GM12878 (cell line): ENCODE measurements around the gene CXCL13. TPM values are rescaled to one million over a fixed set of nuclear protein-coding genes. Genes with fewer than 3 reads are reported as not detected.

Experiments used
- ATAC-seq: fragments of 200-7000 bp; cut with Tn5 transposase; 3 replicates; pipeline ENCODE4 v1.9.1; 2020; ENCODE audit warnings: mild to moderate bottlenecking, moderate library complexity
- BruUV-seq: library from RNA; stranded (reverse); fragments of 400-500 nt; replicated peaks from 2 replicates; lab custom pipeline; 2021; lab: Mats Ljungman, UMichigan
- CTCF ChIA-PET: fragments of 300-600 bp; sonication (Branson Sonifier 250); formaldehyde crosslinking; extraction: SDS; loops from one replicate; lab custom pipeline; 2021; ENCODE audit warnings: inconsistent platforms; lab: Yijun Ruan, JAX
- POLR2A ChIA-PET: fragments of 350-600 bp; formaldehyde crosslinking; extraction: SDS; loops from one replicate; lab custom pipeline; 2021; ENCODE audit warnings: inconsistent platforms; lab: Charles Lee
- RAD21 ChIA-PET: fragments of 300-600 bp; sonication (Branson Sonifier 250); formaldehyde crosslinking; loops from one replicate; lab custom pipeline; 2023; ENCODE audit warnings: antibody characterized with exemption; ENCODE audit not compliant: unreplicated experiment; lab: Charles Lee
- SMC1A ChIA-PET: fragments of 300-600 bp; sonication (Branson Sonifier 250); formaldehyde crosslinking; loops from one replicate; lab custom pipeline; 2023; ENCODE audit not compliant: unreplicated experiment, uncharacterized antibody; lab: Charles Lee
- DNase-seq: peaks from one replicate; pipeline ENCODE4 v3.0.0-alpha.2; 2011; ENCODE audit warnings: low read depth, low spot score
- FAIRE-seq: peaks from 3 replicates; lab custom pipeline; 2011; peaks lifted over from hg19 to GRCh38; lab: Jason Lieb, UNC
- H2AFZ ChIP-seq: 2 replicates; pipeline ENCODE4 v1.6.0; 2011; ENCODE audit warnings: low read depth, low read length, control low read depth; ENCODE audit not compliant: control insufficient read depth
- H3K27ac ChIP-seq: 2 replicates; pipeline ENCODE4 v1.5.1; 2011; ENCODE audit warnings: control low read depth; ENCODE audit not compliant: control insufficient read depth, insufficient read depth
- H3K27me3 ChIP-seq, 2 experiments: replicated peaks in 1 of 2; 2 replicates each; pipeline versions ENCODE4 v1.6.0 to v1.6.1; 2011; ENCODE audit warnings: low read length in 1 of 2; ENCODE audit not compliant: control insufficient read depth in 2 of 2, insufficient read depth in 2 of 2
- H3K36me3 ChIP-seq, 2 experiments: 2 replicates each; pipeline ENCODE4 v1.5.1; 2011; ENCODE audit warnings: low read length in 1 of 2; ENCODE audit not compliant: control insufficient read depth in 2 of 2, insufficient read depth in 2 of 2
- H3K4me1 ChIP-seq: 2 replicates; pipeline ENCODE4 v1.6.1; 2011; ENCODE audit warnings: mild to moderate bottlenecking, low read length, moderate library complexity, mixed read lengths; ENCODE audit not compliant: control insufficient read depth, insufficient read depth
- H3K4me2 ChIP-seq: 2 replicates; pipeline ENCODE4 v1.6.0; 2011; ENCODE audit warnings: control low read depth; ENCODE audit not compliant: control insufficient read depth, insufficient read depth
- H3K4me3 ChIP-seq: fragments of 200-600 bp; sonication (generic); 2 replicates; pipeline ENCODE4 v1.5.1; 2016
- H3K79me2 ChIP-seq: 2 replicates; pipeline ENCODE4 v1.6.0; 2011; ENCODE audit warnings: low read length; ENCODE audit not compliant: control insufficient read depth, insufficient read depth
- H3K9ac ChIP-seq: 2 replicates; pipeline ENCODE4 v1.8.0; 2011; ENCODE audit warnings: low read length, control low read depth, mixed read lengths; ENCODE audit not compliant: control insufficient read depth, insufficient read depth
- H3K9me3 ChIP-seq: replicated peaks from 3 replicates; pipeline ENCODE4 v1.5.1; 2011; ENCODE audit warnings: mild to moderate bottlenecking, low read length; ENCODE audit not compliant: control insufficient read depth, insufficient read depth
- H4K20me1 ChIP-seq: 2 replicates; pipeline ENCODE4 v1.6.0; 2011; ENCODE audit not compliant: control insufficient read depth, insufficient read depth
- BCL11A ChIP-seq: IDR thresholded peaks from 2 replicates; pipeline ENCODE4 v1.6.1; 2011; ENCODE audit warnings: low read depth, low read length
- DPF2 ChIP-seq: fragments of 450-650 bp; IDR thresholded peaks from 2 replicates; pipeline ENCODE4 v1.6.1; 2017; ENCODE audit warnings: mild to moderate bottlenecking
- EED ChIP-seq: sonication (generic); IDR thresholded peaks from 2 replicates; pipeline ENCODE4 v1.6.1; 2016; ENCODE audit warnings: antibody characterized with exemption, low read depth
- EZH2 ChIP-seq: IDR thresholded peaks from 2 replicates; pipeline ENCODE4 v1.6.1; 2012; ENCODE audit warnings: low read depth, mild to moderate bottlenecking, control low read depth, inconsistent platforms, low read length, borderline replicate concordance; ENCODE audit not compliant: control insufficient read depth
- GABPA ChIP-seq: IDR thresholded peaks from 2 replicates; pipeline ENCODE4 v1.6.1; 2014; ENCODE audit warnings: antibody characterized with exemption, low read depth, mild to moderate bottlenecking, inconsistent platforms
- NFYA ChIP-seq: IDR thresholded peaks from 2 replicates; pipeline ENCODE4 v1.6.1; 2011; ENCODE audit warnings: low read depth, mild to moderate bottlenecking, low read length, improper control_type of control experiment, borderline replicate concordance
- NRF1 ChIP-seq: conservative IDR thresholded peaks from 2 replicates; pipeline ENCODE4 v1.6.1; 2011; ENCODE audit warnings: mild to moderate bottlenecking, low read depth, low read length, improper control_type of control experiment
- POU2F2 ChIP-seq: IDR thresholded peaks from 3 replicates; pipeline ENCODE4 v1.6.1; 2011; ENCODE audit warnings: low read depth, mild to moderate bottlenecking, low read length, borderline replicate concordance
- RBBP5 ChIP-seq: fragments of 200-600 bp; sonication (generic); conservative IDR thresholded peaks from 2 replicates; pipeline ENCODE4 v1.6.1; 2016
- SPI1 ChIP-seq: IDR thresholded peaks from 2 replicates; pipeline ENCODE4 v1.6.1; 2011; ENCODE audit warnings: low read depth, mild to moderate bottlenecking, low read length, moderate library complexity, borderline replicate concordance; ENCODE audit not compliant: insufficient read depth
- WRNIP1 ChIP-seq: IDR thresholded peaks from 2 replicates; pipeline ENCODE4 v1.6.1; 2011; ENCODE audit warnings: low read depth, low read length, improper control_type of control experiment, borderline replicate concordance
- ZNF274 ChIP-seq: IDR thresholded peaks from one replicate; pipeline ENCODE4 v1.8.0; 2011; ENCODE audit not compliant: insufficient read length, insufficient read depth
- WGBS: methylation state at CpG from one replicate; pipeline ENCODE4 v1.1.6; 2016; ENCODE audit warnings: low lambda C conversion rate; ENCODE audit not compliant: insufficient replicate concordance, insufficient coverage; ENCODE audit errors: missing lambda C conversion rate; 5-methylcytosine and 5-hydroxymethylcytosine counted together
- in situ Hi-C: fragments of 300-500 bp; cut with MboI; formaldehyde crosslinking; loops from 9 replicates; pipeline ENCODE4 v1.14.3; 2018; ENCODE audit warnings: mixed read lengths
- intact Hi-C: fragments of 100-400 bp; cut with micrococcal nuclease; formaldehyde crosslinking; loops from one replicate; pipeline ENCODE4 v1.14.2; 2022; ENCODE audit not compliant: unreplicated experiment
- polyA plus RNA-seq, 11 experiments: library from polyadenylated mRNA; depleted of rRNA in 4 of 11; unstranded in 6 of 11; stranded (reverse) in 5 of 11; fragments of >200 nt; fragmentation: Nextera tagmentation in 4 of 11; fragmentation: Illumina TruSeq in 1 of 11; extraction: Ambion mirVana in 4 of 11; extraction: Trizol in 1 of 11; gene quantifications; 1 replicate in 1 of 11; 2 replicates in 10 of 11; pipeline versions ENCODE4 v1.2.1 to v1.2.3, GENCODE V29; 2011 to 2016; ENCODE audit warnings: inconsistent platforms in 2 of 11, missing spikeins in 2 of 11, low read depth in 1 of 11
- total RNA-seq, 4 experiments: library from RNA; depleted of rRNA in 3 of 4; stranded (reverse); fragments of >200 nt in 3 of 4; fragmentation: Illumina TruSeq in 1 of 4; extraction: Trizol in 1 of 4; gene quantifications; 2 replicates each; pipeline versions ENCODE4 v1.2.1 to v1.2.3, GENCODE V29; 2013 to 2021
- TF ChIP-seq, protein P1 (sequence below): IDR thresholded peaks from 2 replicates; pipeline ENCODE4 v1.6.1; 2011; ENCODE audit warnings: low read depth, mild to moderate bottlenecking, low read length, moderate library complexity, borderline replicate concordance; ENCODE audit errors: extremely low read depth
- TF ChIP-seq, protein P2 (sequence below): fragments of 450-650 bp; IDR thresholded peaks from 2 replicates; pipeline ENCODE4 v1.6.1; 2017; ENCODE audit warnings: antibody characterized with exemption, mild to moderate bottlenecking, moderate library complexity
- TF ChIP-seq, protein P3 (sequence below): fragments of 450-650 bp; formaldehyde crosslinking; IDR thresholded peaks from 2 replicates; pipeline ENCODE4 v1.5.0; 2022; ENCODE audit warnings: mild to moderate bottlenecking, missing genetic modification characterization

The CXCL13 gene
- total and polyA plus RNA-seq, 10 of the 15 experiments (the other 5 are each of a cell fraction or from before 2014, with no cell fraction given): 0.05 to 0.16 TPM; not detected in 8

DNA sequence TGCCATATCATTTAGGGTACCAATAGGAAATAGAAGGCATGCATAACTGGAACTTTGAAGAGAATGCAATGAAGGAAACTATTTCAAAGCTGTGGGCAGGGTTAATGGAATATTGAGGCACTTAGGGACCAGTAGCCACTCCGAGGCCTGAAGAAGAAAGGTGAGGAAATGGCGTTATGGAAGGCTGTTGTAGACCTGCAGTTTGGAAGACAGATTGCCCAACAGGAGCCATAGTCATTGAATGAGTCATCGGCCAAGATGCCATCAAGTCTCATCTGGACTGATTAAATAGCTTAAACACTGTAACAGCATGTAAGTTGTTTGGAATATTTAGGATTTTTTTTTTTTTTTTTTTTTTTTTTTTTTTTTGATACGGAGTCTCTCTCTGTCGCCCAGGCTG lies 11.6 kb downstream of the CXCL13 start:
- Histone ChIP-seq H3K36me3 (no peaks in the 10 kb centered on the region), H3K9ac (no peak overlapping the region), H2AFZ (no peak overlapping the region), H3K27me3 (peaks cover 0 to 3% of the 10 kb centered on the region in 2 experiments; a peak in 1 of 4 replicates), H3K27ac (no peak overlapping the region), H3K4me2 (no peak overlapping the region), H3K4me3 (no peak overlapping the region), H3K9me3 (no peaks in the 10 kb centered on the region), H3K4me1 (no peaks in the 10 kb centered on the region), H3K79me2 (no peaks in the 10 kb centered on the region), H4K20me1 (no peaks in the 10 kb centered on the region)
- DNase-seq (no peak), FAIRE-seq (no peak), ATAC-seq (no peak)
- CTCF ChIA-PET: interaction anchor here (1.2 to 3.8 kb wide), 10 partner anchors 9 to 259 kb away, joined by 3 to 17 read pairs (median 5); no protein-coding TSS in a partner anchor
- 43% methylated on average over 3 of the region's 5 CpGs for WGBS
- POLR2A ChIA-PET: interaction anchor here (0.6 kb wide), 1 partner anchor 246 kb away, joined by 5 read pairs; no protein-coding TSS in a partner anchor
- TF ChIP-seq, protein P1, sequence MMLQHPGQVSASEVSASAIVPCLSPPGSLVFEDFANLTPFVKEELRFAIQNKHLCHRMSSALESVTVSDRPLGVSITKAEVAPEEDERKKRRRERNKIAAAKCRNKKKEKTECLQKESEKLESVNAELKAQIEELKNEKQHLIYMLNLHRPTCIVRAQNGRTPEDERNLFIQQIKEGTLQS: no peak
- TF ChIP-seq BCL11A (no peak), POU2F2 (no peak), GABPA (no peak), EZH2 (no peak), NFYA (no peak), WRNIP1 (no peak), EED (no peak), DPF2 (no peak), RBBP5 (no peak), ZNF274 (no peak), SPI1 (no peak), NRF1 (no peak)
- TF ChIP-seq, protein P2, sequence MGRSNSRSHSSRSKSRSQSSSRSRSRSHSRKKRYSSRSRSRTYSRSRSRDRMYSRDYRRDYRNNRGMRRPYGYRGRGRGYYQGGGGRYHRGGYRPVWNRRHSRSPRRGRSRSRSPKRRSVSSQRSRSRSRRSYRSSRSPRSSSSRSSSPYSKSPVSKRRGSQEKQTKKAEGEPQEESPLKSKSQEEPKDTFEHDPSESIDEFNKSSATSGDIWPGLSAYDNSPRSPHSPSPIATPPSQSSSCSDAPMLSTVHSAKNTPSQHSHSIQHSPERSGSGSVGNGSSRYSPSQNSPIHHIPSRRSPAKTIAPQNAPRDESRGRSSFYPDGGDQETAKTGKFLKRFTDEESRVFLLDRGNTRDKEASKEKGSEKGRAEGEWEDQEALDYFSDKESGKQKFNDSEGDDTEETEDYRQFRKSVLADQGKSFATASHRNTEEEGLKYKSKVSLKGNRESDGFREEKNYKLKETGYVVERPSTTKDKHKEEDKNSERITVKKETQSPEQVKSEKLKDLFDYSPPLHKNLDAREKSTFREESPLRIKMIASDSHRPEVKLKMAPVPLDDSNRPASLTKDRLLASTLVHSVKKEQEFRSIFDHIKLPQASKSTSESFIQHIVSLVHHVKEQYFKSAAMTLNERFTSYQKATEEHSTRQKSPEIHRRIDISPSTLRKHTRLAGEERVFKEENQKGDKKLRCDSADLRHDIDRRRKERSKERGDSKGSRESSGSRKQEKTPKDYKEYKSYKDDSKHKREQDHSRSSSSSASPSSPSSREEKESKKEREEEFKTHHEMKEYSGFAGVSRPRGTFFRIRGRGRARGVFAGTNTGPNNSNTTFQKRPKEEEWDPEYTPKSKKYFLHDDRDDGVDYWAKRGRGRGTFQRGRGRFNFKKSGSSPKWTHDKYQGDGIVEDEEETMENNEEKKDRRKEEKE: no peak
- TF ChIP-seq, protein P3, sequence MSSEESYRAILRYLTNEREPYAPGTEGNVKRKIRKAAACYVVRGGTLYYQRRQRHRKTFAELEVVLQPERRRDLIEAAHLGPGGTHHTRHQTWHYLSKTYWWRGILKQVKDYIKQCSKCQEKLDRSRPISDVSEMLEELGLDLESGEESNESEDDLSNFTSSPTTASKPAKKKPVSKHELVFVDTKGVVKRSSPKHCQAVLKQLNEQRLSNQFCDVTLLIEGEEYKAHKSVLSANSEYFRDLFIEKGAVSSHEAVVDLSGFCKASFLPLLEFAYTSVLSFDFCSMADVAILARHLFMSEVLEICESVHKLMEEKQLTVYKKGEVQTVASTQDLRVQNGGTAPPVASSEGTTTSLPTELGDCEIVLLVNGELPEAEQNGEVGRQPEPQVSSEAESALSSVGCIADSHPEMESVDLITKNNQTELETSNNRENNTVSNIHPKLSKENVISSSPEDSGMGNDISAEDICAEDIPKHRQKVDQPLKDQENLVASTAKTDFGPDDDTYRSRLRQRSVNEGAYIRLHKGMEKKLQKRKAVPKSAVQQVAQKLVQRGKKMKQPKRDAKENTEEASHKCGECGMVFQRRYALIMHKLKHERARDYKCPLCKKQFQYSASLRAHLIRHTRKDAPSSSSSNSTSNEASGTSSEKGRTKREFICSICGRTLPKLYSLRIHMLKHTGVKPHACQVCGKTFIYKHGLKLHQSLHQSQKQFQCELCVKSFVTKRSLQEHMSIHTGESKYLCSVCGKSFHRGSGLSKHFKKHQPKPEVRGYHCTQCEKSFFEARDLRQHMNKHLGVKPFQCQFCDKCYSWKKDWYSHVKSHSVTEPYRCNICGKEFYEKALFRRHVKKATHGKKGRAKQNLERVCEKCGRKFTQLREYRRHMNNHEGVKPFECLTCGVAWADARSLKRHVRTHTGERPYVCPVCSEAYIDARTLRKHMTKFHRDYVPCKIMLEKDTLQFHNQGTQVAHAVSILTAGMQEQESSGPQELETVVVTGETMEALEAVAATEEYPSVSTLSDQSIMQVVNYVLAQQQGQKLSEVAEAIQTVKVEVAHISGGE: no peak
- intact Hi-C loops (loop anchor here (5.0 kb wide), 3 partner anchors 150 to 375 kb away; no protein-coding TSS in a partner anchor), in situ Hi-C loops (no loop called here)
- no TSS peak for BruUV-seq
- RAD21 ChIA-PET: interaction anchor here (1.0 to 1.3 kb wide), 3 partner anchors 12 to 250 kb away, joined by 3 read pairs; no protein-coding TSS in a partner anchor
- SMC1A ChIA-PET: interaction anchor here (0.6 to 1.9 kb wide), 9 partner anchors 9 to 236 kb away, joined by 3 to 7 read pairs (median 3); partner anchors contain the start of gene CXCL13
